ES-I3 (cell line): Measurements from ENCODE around the gene CADPS2.

Source experiments
- H3K36me3 ChIP-seq: 2 replicates; pipeline ENCODE4 v1.6.1; 2013; ENCODE audit warnings: mild to moderate bottlenecking, low read length, control low read depth, moderate library complexity; ENCODE audit not compliant: insufficient read depth
- H3K4me1 ChIP-seq: 2 replicates; pipeline ENCODE4 v1.6.1; 2013; ENCODE audit warnings: mild to moderate bottlenecking, control low read depth, low read length; ENCODE audit not compliant: insufficient read depth
- H3K9ac ChIP-seq: 2 replicates; pipeline ENCODE4 v1.6.1; 2013; ENCODE audit warnings: low read depth, mild to moderate bottlenecking, low read length, moderate library complexity
- H3K9me3 ChIP-seq: 2 replicates; pipeline ENCODE4 v1.6.1; 2013; ENCODE audit warnings: mild to moderate bottlenecking, low read length, moderate library complexity; ENCODE audit not compliant: control insufficient read depth, insufficient read depth

The CADPS2 gene

GRCh38 chr7:122886357-122887081 lies at the start of gene CADPS2:
Gene CADPS2, minus strand, starts transcription at chr7:122886460. Its CDS starts 123 bp downstream, at chr7:122886337.
- peak within 1 kb of the TSS; percentile 76 for H3K9ac ChIP-seq

GRCh38 chr7:122935620-122936019 lies 49.4 kb upstream of the CADPS2 start:
- Histone ChIP-seq H3K36me3 (no peaks in the 10 kb centered on the region), H3K9me3 (no peaks in the 10 kb centered on the region), H3K4me1 (no peaks in the 10 kb centered on the region), H3K9ac (no peak overlapping the region)

More at GRCh38 chr7:122886357-122887081, at the start of gene CADPS2:
- no peaks in the 10 kb centered on the region for H3K4me1 ChIP-seq
- H3K36me3 ChIP-seq, result no peaks in the 10 kb centered on the region
- H3K9me3 ChIP-seq, result no peaks in the 10 kb centered on the region

- no peak overlapping the region for H3K9ac ChIP-seq
- no peaks in the 10 kb centered on the region for H3K36me3 ChIP-seq
- H3K4me1 ChIP-seq, result peaks cover 12% of the 10 kb centered on the region; the same call in 1 of the 2 replicates
- H3K9me3 ChIP-seq, result no peaks in the 10 kb centered on the region
Observed at GRCh38 chr7:122919643-122920181, 33.5 kb upstream of the CADPS2 start.

- Histone ChIP-seq H3K36me3 (no peaks in the 10 kb centered on the region), H3K9me3 (no peaks in the 10 kb centered on the region), H3K9ac (no peak overlapping the region), H3K4me1 (peaks cover 10% of the 10 kb centered on the region; the same call in 1 of the 2 replicates)
Observed at GRCh38 chr7:122914812-122915211, 28.6 kb upstream of the CADPS2 start.

- Histone ChIP-seq H3K9ac (no peak overlapping the region), H3K9me3 (no peaks in the 10 kb centered on the region)
Observed at GRCh38 chr7:122913608-122914007, 27.3 kb upstream of the CADPS2 start.

GRCh38 chr7:122902751-122903495 lies 16.7 kb upstream of the CADPS2 start:
- H3K9me3 ChIP-seq, result no peaks in the 10 kb centered on the region
- H3K4me1 ChIP-seq, result no peaks in the 10 kb centered on the region; the same call in 1 of the 2 replicates
- H3K9ac ChIP-seq, result no peak overlapping the region
- no peaks in the 10 kb centered on the region for H3K36me3 ChIP-seq

More at GRCh38 chr7:122913608-122914007, 27.3 kb upstream of the CADPS2 start:
- Histone ChIP-seq H3K36me3 (no peaks in the 10 kb centered on the region), H3K4me1 (no peaks in the 10 kb centered on the region)

GRCh38 chr7:122901250-122901649 lies 15.0 kb upstream of the CADPS2 start:
- no peak overlapping the region for H3K9ac ChIP-seq

GRCh38 chr7:122896509-122896908 lies 10.2 kb upstream of the CADPS2 start:
- no peaks in the 10 kb centered on the region for H3K4me1 ChIP-seq

More at GRCh38 chr7:122901250-122901649, 15.0 kb upstream of the CADPS2 start:
- Histone ChIP-seq H3K4me1 (no peaks in the 10 kb centered on the region), H3K9me3 (no peaks in the 10 kb centered on the region), H3K36me3 (no peaks in the 10 kb centered on the region)

GRCh38 chr7:122893486-122893885 lies 7.2 kb upstream of the CADPS2 start:
- Histone ChIP-seq H3K9me3 (no peaks in the 10 kb centered on the region), H3K4me1 (no peaks in the 10 kb centered on the region), H3K36me3 (no peaks in the 10 kb centered on the region), H3K9ac (no peak overlapping the region)

More at GRCh38 chr7:122896509-122896908, 10.2 kb upstream of the CADPS2 start:
- no peaks in the 10 kb centered on the region for H3K9me3 ChIP-seq
- H3K36me3 ChIP-seq, result no peaks in the 10 kb centered on the region
- no peak overlapping the region for H3K9ac ChIP-seq

GRCh38 chr7:122889116-122889515 lies 2.9 kb upstream of the CADPS2 start:
- no peaks in the 10 kb centered on the region for H3K9me3 ChIP-seq
- no peaks in the 10 kb centered on the region for H3K36me3 ChIP-seq
- H3K9ac ChIP-seq, result no peak overlapping the region
- H3K4me1 ChIP-seq, result no peaks in the 10 kb centered on the region

- H3K4me1 ChIP-seq, result no peaks in the 10 kb centered on the region
- H3K9me3 ChIP-seq, result no peaks in the 10 kb centered on the region
- no peaks in the 10 kb centered on the region for H3K36me3 ChIP-seq
- no peak overlapping the region for H3K9ac ChIP-seq
Observed at GRCh38 chr7:122887848-122888247, 1.6 kb upstream of the CADPS2 start.

- peak overlapping the region; percentile 76 for H3K9ac ChIP-seq
- no peaks in the 10 kb centered on the region for H3K9me3 ChIP-seq
- no peaks in the 10 kb centered on the region for H3K36me3 ChIP-seq
- H3K4me1 ChIP-seq, result no peaks in the 10 kb centered on the region
Observed at GRCh38 chr7:122887198-122887597, 938 bp upstream of the CADPS2 start.

- peak overlapping the region; percentile 76 for H3K9ac ChIP-seq
- H3K36me3 ChIP-seq, result no peaks in the 10 kb centered on the region
- H3K9me3 ChIP-seq, result no peaks in the 10 kb centered on the region
- H3K4me1 ChIP-seq, result no peaks in the 10 kb centered on the region
Observed at GRCh38 chr7:122885583-122886356, 490 bp downstream of the CADPS2 start.

- H3K9ac ChIP-seq, result no peak overlapping the region
- no peaks in the 10 kb centered on the region for H3K4me1 ChIP-seq
- H3K9me3 ChIP-seq, result no peaks in the 10 kb centered on the region
- no peaks in the 10 kb centered on the region for H3K36me3 ChIP-seq
Observed at GRCh38 chr7:122884186-122884585, 2.1 kb downstream of the CADPS2 start.
